ENCODE data around the gene CPPED1.

DNA sequence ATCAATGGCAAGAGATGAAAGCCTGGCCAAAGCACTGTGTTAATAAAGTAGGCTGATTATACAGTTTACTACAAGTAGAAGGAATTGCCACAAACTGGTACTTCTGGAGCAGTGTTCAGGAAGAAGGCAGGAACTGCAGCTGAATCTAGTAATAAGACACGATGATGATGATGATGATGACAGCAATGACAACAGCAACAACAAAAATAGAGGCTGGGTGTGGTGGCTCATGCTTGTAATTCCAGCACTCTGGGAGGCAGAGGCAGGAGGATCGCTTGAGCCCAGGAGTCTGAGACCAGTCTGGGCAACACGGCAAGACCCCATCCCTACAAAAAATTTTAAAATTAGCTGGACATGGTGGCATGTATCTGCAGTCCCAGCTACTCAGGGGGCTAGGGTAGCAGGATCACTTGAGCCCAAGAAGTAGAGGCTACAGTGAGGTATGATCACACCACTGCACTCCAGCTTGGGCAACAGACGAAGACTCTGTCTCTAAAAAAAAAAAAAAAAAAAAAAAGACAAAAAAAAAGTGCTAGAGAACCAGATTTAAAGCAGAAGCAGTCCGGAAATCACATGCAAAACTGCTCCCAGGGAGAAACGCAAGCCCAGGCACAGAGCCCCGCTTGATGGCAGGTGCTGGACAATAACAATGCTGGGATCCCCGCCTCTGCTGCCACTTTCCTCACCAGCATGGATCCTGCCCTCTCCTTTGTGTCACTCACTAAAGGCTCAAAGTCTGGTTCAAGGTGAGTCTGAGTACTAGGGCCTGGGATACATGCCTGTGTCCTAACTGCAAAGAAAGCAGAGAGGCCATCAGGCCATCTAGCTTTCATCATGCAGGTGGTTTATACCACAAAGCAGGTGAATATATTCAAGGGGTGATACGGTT is 44.8 kb downstream of the CPPED1 start:
- no peak for TF ChIP-seq EZH2 (IDR thresholded peaks at IDR 0.05; ENCODE audit: low read length, unreplicated experiment)
- TF ChIP-seq, protein P1, sequence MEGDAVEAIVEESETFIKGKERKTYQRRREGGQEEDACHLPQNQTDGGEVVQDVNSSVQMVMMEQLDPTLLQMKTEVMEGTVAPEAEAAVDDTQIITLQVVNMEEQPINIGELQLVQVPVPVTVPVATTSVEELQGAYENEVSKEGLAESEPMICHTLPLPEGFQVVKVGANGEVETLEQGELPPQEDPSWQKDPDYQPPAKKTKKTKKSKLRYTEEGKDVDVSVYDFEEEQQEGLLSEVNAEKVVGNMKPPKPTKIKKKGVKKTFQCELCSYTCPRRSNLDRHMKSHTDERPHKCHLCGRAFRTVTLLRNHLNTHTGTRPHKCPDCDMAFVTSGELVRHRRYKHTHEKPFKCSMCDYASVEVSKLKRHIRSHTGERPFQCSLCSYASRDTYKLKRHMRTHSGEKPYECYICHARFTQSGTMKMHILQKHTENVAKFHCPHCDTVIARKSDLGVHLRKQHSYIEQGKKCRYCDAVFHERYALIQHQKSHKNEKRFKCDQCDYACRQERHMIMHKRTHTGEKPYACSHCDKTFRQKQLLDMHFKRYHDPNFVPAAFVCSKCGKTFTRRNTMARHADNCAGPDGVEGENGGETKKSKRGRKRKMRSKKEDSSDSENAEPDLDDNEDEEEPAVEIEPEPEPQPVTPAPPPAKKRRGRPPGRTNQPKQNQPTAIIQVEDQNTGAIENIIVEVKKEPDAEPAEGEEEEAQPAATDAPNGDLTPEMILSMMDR (conservative IDR thresholded peaks at IDR 0.05; ENCODE audit: low read depth, low read length) = no peak
- TF ChIP-seq EZH2phosphoT487 (IDR thresholded peaks at IDR 0.05; ENCODE audit: borderline replicate concordance, low read length) = no peak
